GM18873 (cell line): Measurements from ENCODE around the gene SYNDIG1.

ENCODE experiments used
- ATAC-seq: cut with Tn5 transposase; IDR thresholded peaks from one replicate; pipeline ENCODE4 v1.9.1; 2021; ENCODE audit warnings: mild to moderate bottlenecking, moderate library complexity, moderate number of reproducible peaks; ENCODE audit not compliant: unreplicated experiment, low FRiP score

The SYNDIG1 gene

DNA sequence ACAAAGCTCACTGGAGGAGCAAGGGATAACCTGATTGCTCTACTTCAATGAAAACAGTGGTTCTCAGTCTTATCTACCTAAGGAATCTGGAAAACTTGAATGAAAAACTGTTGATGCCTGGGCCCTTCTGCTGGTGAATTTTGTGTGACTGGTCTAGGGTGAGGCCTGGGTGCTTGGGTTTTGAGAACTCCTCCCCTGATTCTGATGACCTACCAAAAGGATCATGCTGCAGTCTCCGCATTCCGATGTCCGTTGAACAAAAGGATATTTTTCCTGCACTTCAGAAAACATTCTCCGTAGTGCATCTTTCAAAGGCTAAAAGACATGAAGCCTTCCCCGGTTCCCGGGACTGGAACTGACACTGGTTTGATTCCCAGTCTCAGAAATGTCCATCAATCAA, 157.9 kb downstream of the SYNDIG1 start:
- ATAC-seq, result no peak

DNA sequence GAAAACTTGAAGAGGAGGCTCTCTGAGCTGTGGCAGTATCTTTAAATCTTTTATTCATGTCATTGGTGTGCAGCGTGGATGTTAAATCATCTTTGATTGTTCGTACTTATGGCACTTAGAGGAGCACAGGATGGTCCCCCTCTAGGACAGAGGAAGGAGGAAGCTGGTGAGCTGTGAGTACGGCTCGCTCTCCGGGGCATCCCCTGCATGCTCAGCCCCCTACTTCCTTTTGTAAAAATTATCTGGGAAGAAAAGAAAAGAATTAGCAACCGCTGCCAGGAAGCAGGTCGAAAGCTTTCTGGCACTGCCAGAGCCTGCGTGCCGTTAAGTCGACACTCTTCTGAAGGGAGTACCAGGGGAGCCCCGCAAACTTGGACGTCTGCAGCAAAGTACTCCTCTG, 158.5 kb downstream of the SYNDIG1 start:
- no peak for ATAC-seq

DNA sequence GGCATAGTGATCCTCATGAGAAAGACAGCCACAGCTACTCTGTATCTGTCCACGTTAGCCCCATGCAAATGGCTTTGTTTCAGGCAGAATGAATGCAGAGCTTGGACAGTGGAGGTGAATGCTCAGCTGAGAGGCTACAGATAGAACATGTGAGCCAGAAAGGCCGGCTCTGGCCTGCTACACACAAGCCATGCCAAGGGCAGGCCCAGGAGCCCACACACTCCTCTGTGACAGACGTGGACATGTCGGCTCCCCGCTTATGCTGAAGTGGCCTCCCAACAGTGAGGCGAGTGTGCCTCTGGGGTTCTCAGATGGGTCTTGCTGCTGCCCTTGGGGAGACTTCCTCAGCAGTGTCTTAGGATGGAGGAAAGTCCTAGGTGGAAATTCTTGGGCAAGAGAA, 159.6 kb downstream of the SYNDIG1 start:
- no peak for ATAC-seq

DNA sequence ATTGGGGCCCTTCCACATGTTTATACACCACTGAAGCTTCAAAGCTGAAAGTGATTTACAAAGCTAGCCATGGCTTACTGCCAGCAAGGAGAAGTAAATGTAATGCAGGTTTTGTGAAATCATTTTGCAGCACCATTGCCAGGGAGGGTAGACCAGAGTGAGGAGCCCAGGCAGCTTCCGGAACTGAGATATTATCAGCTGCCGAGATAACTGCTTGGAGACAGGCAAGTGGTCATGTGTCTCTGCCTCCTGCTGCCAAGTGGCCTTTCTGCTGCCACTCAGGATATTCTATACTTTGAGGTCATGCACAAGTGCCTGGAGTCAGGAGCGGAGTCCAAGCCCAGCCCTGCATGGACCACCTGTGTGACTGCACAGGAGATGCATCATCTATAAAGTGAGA, 160.2 kb downstream of the SYNDIG1 start:
- ATAC-seq, result no peak

DNA sequence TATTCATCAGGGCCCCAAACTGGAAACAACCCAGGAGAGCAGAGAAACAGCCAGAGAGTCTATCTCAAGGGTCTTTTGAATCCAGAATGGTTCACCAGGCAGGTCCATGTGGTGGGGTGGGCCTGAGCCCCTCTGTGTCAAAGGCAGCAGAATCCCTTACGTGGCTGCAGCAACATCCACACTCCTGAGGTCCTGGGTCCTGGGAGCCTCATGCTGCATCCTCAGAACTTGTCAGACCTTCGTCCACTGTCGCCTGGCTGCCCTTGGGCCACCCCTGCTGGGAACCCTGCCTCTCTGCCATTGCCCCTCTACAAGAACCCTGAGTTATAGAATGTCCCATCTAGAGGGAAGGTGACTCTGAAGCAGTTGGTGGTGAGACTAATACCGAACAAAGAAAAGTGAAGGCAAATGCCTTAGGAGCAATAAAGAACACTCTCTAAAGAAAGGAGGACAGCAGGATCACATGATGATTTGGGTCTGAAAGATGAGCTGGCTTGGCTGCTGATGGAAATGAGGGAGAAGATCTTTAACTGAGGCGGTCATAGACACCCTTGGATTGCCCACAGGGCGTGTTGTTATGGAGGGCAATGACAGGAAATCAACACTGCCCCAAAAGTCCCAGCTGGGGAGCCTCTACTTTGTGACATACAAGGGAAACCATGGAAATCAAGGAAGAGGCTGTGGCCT, 161.2 kb downstream of the SYNDIG1 start:
- ATAC-seq, result no peak

DNA sequence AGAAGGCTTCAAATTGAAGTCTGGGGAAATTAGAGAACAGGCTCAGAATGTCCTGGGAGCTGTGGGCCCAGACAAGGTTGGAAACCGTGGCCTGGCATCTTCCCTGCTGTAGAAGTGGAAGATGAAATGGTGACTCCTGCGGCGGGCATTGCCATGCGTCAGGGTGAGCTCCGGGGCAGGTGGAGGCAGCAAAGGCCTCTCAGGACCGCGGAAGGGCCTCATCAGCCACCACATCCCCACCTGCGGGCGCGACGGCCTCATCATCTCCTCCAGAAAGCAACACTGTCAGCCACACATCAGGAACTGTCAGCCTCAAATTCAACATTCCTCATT, 161.7 kb downstream of the SYNDIG1 start:
- no peak for ATAC-seq

DNA sequence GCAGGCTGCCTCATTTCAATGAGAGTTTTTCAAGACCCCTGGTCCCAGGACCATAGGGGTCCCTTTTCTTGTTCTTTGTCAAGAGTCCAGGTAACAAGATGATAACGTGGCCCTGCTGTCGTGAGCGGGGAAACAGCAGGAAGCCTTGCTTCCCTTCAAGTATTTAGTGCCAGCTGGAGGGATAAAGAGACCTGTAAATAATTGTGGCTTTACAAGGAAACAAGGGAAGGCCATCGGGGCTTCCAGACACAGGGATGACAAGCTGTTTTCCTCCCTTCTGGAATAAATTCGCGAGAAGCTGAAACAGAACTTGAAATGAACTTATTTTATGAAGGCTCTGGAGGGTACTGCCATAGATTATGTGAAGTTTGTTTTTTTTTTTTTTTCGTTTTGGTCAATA, 163.2 kb downstream of the SYNDIG1 start:
- ATAC-seq, result no peak

DNA sequence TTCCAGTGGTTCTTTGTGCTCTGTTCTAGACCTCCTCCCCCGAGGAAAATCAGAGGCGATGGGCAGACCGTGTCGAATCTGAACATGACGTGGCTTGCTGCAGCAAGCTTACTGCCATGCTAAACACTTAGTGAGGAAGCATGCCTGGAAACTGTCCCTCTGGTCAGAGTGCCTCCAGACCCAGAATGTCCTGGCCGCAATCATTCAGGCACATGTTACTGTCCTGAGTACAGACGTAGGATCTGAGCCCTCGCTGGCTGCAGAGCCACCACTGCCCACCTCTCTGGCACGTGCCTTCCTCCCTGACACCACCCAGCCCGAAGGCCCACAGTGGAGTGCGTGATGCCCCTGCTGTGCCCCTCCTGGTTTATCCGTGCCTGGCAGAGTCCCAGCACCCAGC, 163.6 kb downstream of the SYNDIG1 start:
- ATAC-seq, result no peak

DNA sequence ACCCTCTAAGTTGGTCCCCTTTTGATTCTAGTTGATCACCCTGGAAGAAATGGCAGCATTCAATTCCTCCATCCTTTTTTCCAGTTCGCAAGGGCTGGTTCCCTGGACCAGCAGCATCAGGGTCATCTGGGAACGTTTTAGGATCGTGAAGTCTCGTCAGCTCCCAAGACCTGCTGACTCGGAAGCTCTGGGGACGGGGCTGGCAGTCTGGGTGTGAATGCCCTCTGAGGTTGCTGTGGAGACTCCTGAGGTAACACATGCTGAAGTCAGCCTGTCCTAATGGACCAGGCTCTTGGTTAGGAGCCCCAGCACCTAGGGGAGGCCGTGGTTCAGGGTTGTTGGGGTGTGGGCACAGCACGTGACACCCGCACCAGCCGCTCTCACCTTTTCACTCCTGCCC, 164.1 kb downstream of the SYNDIG1 start:
- no peak for ATAC-seq

DNA sequence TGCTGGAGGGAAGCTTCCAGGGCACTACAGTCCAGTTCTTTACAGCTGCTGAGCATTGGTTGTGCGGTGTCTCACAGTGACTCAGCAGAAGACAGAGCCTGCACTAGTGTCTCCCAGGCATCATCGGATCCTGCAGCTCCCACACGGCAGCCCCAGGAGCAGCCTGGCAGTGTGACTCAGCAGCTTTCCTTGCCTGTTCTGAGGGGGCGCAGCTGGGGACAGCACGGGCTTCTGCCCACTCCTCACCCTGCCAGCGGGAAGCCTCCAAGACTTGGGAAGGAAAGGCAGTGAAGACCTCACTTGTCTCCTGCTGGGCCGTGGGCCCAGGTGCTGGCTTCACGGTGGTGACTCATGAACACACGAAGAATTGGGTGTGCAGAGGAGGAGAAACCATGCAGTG, 165.4 kb downstream of the SYNDIG1 start:
- no peak for ATAC-seq

DNA sequence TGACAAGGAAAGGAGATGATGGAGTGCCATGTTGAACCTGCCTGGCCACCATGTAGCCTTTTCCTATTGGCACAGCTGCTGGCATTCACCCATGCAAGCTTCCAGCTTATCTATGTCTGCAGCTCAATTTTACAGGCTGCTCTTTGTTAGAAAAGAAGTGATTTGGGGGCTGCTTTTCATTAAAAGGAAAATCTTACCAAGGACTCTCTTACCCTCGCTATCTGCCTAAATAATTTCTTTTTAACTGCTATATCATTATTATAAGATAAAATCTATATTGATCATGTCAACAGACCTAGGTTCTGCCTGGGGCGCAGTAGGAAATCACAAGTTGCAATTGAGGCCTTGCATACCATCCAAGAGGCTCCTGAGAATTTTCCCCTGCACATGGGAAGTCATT, 167.2 kb downstream of the SYNDIG1 start:
- ATAC-seq, result no peak

DNA sequence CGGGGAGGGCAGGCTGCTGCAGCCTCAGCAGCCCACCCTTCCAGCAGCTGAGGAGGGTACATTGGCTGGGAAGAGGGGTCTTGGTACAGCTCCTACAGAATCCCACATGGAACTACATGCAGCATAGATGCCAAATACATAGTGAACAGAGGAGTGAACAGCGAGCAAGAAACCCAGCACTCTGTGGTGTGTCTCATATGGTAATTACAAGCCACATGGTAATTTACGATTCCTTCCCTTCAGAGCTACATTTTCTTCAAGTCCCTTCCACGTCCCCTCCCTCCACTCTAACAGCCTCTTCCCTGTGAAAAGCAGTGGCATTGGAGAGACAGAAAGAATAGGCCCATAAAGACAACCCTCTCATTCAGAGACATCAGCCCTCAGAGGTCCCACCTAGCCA, 167.7 kb downstream of the SYNDIG1 start:
- ATAC-seq, result no peak

DNA sequence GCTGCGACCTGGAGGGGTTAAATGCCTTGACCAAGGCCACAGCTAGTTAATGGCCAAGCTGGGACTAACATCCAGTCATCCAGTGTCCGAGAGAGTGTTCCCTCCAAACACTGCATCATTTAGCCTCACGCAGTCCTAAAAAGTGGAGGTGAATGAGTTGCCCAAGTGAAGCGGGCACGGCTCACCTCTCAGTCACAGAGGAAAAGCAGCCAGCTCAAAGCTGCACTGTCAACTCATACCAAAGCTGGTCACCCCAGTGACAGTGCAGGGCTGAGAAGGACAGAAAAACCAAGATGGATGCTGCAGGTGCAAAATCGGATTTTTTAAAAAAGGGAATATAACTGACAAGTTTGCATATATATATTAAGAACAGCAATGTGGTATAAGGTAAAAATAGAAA, 168.5 kb downstream of the SYNDIG1 start:
- ATAC-seq, result no peak

DNA sequence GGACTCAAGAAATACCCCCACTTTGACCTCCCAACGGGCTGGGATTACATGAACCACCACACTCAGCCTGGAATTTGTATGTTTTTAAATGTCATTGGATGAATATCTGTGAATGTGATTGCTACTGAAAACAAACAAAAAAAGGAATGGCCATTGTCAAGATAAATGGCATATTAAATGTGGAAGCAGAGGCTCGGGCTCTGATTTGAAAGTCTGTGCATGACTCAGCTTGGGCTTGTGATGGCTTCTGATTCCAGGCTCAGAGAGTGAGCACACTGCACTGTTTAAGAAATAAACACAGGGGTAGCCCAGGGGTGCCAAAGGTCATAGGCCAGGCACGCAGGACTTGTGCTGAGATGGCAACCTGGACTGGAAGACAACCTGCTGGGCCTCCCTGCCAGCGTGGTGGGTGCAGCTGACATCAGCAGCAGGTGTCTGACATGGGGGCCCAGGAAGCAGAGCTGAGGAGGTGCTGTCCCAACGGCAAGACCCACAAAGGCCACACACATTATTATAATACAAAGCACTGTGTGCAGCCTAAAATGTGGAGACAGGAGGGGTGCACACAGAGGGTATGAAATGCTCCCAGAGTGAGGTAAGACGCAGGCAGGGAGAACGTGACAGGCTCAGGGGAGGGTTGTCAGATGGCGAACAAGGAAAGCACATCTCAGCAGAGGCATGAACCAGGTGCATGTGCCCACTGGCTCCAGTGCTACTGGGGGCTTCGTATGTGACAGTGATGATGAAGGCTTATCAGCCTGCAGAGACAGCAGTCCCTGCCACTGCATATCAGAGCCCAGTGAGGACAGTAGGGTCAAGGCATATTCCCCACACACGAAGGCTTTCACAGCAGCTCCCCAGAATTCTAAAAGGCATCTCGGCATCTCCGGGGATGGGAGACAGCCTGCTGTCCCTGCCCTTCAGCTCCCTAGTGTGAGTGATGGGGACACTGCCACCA, 169.4 kb downstream of the SYNDIG1 start:
- ATAC-seq, result no peak

DNA sequence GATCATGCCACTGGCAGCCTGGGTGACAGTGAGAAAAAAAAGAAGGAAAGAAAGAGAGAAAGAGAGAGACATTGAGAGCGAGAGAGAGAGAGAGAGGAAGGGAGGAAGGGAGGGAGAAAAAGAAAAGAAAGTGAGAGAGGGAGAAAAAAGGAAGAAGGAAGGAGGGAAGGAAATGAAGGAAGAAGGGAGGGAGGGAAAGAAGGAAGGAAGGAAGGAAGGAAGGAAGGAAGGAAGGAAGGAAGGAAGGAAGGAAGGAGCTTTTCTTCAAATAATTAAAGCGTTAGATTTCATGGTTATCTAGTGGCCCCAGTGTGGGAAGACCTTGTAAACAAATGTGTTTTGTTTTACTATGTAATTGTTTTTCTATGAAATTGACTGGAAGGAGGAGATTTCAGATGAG, 170.8 kb downstream of the SYNDIG1 start:
- ATAC-seq, result no peak

DNA sequence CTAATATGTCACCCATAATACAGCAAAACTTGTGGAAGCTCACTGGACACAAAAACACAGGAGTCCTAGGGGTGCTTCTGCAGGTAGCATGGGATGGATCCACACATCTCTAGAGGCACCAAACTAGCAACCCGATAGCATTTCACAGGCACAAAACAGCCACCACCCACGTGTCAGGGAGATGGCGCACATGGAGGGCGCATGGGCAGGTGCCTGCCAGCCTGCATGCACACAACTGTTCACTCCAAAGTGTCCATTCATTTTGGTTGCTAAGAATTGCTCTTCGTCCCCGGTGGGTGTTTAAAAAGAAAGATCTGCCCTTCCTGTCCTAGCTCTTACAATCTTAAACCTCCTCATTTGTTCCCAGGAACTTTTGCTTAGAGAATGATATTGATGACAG, 171.3 kb downstream of the SYNDIG1 start:
- ATAC-seq, result no peak

DNA sequence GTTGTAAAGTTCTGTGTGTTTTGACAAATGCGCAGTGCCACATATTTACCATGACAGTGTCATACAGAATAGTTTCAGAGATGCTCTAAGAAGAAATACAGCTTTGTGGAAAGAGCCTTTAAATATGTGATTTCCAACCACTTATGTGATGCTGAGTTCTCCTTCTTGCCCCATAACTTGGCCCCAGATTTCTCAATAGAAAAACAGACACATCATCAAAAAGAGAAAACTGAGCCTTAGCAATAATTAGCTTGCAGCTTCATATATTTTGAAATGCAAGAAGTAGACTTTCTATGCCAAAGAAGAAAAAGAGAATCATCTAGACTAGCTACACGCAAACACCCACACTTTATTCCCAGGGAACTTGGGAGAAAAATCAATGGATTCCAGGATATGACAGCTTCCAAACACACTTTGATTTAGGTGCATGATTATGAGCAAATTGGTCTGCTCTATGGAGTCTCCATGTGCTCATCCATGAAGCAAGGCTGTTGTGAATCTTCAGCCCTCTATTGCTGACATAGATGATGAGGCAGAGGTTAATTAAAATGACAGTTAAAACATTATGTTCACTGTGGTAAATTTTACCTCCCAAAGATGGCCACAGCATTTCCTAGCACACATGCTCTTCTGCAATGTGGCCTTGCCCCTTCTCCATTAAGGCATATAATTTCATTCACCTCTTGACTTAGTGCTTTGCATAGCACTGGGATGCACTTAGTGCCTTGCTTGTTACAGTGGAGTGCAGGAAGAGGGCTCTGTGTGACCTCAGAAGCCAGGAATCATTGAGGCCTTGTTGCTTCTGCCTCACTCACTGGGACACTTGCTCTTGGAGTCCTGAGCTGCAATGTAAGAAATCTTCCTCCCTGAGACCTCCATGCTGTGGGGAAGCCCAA, 174.6 kb downstream of the SYNDIG1 start:
- no peak for ATAC-seq

DNA sequence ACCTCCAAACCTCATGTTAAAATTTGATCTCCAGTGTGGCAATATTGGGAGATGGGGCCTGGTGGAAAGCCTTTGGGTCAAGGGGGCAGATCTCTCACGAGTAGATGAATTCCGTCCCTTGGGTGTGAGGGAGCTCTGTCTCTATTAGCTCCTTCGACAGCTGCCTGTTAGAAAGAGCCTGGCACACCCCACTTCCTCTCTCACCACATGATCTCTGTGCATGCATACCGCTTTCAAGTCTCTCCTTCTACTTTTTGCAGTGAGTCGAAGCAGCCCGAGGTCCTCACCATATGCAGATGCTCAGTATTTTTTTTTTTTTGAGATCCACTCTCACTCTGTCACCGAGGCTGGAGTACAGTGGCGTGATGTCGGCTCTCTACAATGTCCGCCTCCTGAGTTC, 176.9 kb downstream of the SYNDIG1 start:
- ATAC-seq, result no peak

DNA sequence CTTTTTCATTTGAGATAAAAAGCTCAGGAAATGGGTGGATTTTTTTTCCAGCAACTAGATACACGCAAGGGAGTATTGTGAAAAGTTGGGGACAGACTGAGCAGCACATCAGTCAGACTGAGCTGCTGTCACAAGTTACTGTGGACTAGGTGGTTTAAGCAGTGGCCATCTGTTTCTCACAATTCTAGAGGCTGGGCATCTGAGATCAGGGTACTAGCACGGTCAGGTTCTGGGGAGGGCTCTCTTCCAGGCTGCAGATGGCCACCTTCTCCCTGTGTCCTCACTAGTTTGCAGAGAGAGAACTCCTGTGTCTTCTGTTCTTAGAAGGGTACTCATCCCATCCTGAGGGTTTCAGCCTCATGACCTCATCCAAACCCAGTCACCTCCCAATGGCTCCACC, 178.3 kb downstream of the SYNDIG1 start:
- no peak for ATAC-seq

DNA sequence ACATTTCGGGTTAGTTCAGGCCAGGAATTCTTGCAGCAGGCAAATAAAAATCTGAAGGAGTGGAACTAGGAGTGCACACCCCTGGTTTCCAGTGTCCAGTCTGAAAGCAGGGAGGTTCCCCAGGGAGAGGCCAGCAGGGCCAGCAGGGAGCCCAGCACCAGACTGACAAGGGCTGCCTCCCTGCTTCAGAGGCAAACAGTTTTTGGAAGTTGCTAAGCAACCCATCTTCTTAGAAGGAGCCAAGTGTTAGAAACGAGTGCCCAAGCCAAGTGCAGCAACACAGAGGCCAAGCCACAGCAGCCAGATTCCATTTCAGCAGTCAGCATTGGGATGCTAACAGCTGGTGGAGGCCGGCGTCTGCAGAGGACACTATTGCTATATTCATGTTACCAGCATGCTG, 179.1 kb downstream of the SYNDIG1 start:
- ATAC-seq, result no peak

DNA sequence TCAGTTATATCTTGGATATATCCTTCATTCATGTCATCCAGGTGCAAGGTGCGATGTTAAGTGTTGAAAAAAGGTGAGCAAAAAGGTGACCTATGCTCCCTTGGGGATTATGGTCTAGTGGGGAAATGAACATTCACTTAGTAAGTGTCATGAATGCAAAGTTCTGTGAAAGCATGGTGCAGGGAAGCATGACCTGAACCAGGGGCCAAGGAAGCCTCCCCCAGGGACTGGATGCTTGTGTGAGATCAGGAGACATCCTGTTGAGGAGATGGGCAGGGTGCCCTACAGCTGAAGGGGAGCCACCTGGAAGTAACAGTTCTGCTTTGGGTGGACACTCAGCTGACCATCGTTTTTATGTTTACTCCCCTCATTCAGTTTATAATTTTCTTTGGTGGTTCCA, 179.5 kb downstream of the SYNDIG1 start:
- ATAC-seq, result no peak
